SK-N-SH treated with all-trans-retinoic acid at 6 μM for 48 hours (cell line): Measurements from ENCODE around the gene TGFBR3.

Experiments
- ARNTL ChIP-seq: fragments of 450-650 bp; formaldehyde crosslinking; IDR thresholded peaks from 2 replicates; pipeline ENCODE4 v1.5.0; 2020; ENCODE audit warnings: low read depth, mild to moderate bottlenecking, moderate library complexity, borderline replicate concordance
- GLIS3 ChIP-seq: fragments of 250-450 bp; sonication (Bioruptor Pico); IDR thresholded peaks from 2 replicates; pipeline ENCODE4 v1.5.0; 2020; ENCODE audit warnings: mild to moderate bottlenecking, moderate library complexity
- RARB ChIP-seq: fragments of 250-450 bp; sonication (Bioruptor Pico); IDR thresholded peaks from 2 replicates; pipeline ENCODE4 v1.8.0; 2021; ENCODE audit warnings: mild to moderate bottlenecking, moderate library complexity
- TCF4 ChIP-seq: fragments of 250-450 bp; sonication (Bioruptor Pico); IDR thresholded peaks from 2 replicates; pipeline ENCODE4 v1.8.0; 2021; ENCODE audit warnings: mild to moderate bottlenecking, moderate library complexity, borderline replicate concordance
- ZFP3 ChIP-seq: fragments of 250-450 bp; sonication (Bioruptor Pico); IDR thresholded peaks from 2 replicates; pipeline ENCODE4 v1.5.0; 2020; ENCODE audit warnings: mild to moderate bottlenecking, moderate library complexity
- ZFP30 ChIP-seq: fragments of 450-650 bp; formaldehyde crosslinking; IDR thresholded peaks from 2 replicates; pipeline ENCODE4 v1.5.0; 2022; ENCODE audit warnings: mild to moderate bottlenecking, moderate library complexity
- TF ChIP-seq, protein P1 (sequence below): fragments of 250-450 bp; sonication (Bioruptor Pico); IDR thresholded peaks from 2 replicates; pipeline ENCODE4 v1.5.1; 2021; ENCODE audit warnings: mild to moderate bottlenecking, moderate library complexity
- TF ChIP-seq, protein P2 (sequence below): fragments of 250-450 bp; sonication (Bioruptor Pico); IDR thresholded peaks from 2 replicates; pipeline ENCODE4 v1.8.0; 2020; ENCODE audit warnings: mild to moderate bottlenecking, moderate library complexity, borderline replicate concordance
- TF ChIP-seq, protein P3 (sequence below): fragments of 250-450 bp; sonication (Bioruptor Pico); IDR thresholded peaks from 2 replicates; pipeline ENCODE4 v1.5.1; 2020; ENCODE audit warnings: low read depth, mild to moderate bottlenecking, moderate library complexity
- TF ChIP-seq, protein P4 (sequence below): fragments of 250-450 bp; sonication (Bioruptor Pico); IDR thresholded peaks from 2 replicates; pipeline ENCODE4 v1.5.0; 2020; ENCODE audit warnings: mild to moderate bottlenecking, moderate library complexity

DNA sequence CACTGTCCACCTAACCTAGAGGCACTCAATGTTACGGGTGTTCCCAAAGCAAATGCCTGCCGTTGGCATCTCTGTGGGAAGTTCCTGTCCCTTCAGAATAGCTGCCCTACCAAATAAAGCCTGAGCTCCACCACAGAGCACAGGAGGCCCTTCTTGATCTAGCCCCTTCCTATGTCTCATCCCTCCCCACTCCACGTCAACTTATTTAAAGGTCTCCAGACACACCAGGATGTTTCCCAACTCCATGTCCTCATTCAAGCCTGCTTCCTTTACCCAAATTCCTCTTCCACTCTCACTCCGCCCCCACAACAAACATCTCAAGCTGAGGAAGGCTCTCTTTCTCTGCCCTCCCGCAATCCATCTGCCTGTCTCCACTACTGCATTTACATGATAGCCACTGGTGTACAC is 87.7 kb downstream of the TGFBR3 start:
- TF ChIP-seq ZFP3 (CRISPR knock-in tag) = no peak
- TF ChIP-seq, protein P1, sequence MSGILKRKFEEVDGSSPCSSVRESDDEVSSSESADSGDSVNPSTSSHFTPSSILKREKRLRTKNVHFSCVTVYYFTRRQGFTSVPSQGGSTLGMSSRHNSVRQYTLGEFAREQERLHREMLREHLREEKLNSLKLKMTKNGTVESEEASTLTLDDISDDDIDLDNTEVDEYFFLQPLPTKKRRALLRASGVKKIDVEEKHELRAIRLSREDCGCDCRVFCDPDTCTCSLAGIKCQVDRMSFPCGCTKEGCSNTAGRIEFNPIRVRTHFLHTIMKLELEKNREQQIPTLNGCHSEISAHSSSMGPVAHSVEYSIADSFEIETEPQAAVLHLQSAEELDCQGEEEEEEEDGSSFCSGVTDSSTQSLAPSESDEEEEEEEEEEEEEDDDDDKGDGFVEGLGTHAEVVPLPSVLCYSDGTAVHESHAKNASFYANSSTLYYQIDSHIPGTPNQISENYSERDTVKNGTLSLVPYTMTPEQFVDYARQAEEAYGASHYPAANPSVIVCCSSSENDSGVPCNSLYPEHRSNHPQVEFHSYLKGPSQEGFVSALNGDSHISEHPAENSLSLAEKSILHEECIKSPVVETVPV (CRISPR knock-in tag) = no peak
- TF ChIP-seq TCF4 (CRISPR knock-in tag) = no peak
- no peak for TF ChIP-seq GLIS3 (CRISPR knock-in tag)
- TF ChIP-seq RARB (CRISPR knock-in tag) = no peak
- TF ChIP-seq ARNTL = no peak
- TF ChIP-seq, protein P2, sequence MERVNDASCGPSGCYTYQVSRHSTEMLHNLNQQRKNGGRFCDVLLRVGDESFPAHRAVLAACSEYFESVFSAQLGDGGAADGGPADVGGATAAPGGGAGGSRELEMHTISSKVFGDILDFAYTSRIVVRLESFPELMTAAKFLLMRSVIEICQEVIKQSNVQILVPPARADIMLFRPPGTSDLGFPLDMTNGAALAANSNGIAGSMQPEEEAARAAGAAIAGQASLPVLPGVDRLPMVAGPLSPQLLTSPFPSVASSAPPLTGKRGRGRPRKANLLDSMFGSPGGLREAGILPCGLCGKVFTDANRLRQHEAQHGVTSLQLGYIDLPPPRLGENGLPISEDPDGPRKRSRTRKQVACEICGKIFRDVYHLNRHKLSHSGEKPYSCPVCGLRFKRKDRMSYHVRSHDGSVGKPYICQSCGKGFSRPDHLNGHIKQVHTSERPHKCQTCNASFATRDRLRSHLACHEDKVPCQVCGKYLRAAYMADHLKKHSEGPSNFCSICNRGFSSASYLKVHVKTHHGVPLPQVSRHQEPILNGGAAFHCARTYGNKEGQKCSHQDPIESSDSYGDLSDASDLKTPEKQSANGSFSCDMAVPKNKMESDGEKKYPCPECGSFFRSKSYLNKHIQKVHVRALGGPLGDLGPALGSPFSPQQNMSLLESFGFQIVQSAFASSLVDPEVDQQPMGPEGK (CRISPR knock-in tag) = no peak
- TF ChIP-seq, protein P3, sequence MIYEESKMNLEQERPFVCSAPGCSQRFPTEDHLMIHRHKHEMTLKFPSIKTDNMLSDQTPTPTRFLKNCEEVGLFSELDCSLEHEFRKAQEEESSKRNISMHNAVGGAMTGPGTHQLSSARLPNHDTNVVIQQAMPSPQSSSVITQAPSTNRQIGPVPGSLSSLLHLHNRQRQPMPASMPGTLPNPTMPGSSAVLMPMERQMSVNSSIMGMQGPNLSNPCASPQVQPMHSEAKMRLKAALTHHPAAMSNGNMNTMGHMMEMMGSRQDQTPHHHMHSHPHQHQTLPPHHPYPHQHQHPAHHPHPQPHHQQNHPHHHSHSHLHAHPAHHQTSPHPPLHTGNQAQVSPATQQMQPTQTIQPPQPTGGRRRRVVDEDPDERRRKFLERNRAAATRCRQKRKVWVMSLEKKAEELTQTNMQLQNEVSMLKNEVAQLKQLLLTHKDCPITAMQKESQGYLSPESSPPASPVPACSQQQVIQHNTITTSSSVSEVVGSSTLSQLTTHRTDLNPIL (CRISPR knock-in tag) = no peak
- TF ChIP-seq, protein P4, sequence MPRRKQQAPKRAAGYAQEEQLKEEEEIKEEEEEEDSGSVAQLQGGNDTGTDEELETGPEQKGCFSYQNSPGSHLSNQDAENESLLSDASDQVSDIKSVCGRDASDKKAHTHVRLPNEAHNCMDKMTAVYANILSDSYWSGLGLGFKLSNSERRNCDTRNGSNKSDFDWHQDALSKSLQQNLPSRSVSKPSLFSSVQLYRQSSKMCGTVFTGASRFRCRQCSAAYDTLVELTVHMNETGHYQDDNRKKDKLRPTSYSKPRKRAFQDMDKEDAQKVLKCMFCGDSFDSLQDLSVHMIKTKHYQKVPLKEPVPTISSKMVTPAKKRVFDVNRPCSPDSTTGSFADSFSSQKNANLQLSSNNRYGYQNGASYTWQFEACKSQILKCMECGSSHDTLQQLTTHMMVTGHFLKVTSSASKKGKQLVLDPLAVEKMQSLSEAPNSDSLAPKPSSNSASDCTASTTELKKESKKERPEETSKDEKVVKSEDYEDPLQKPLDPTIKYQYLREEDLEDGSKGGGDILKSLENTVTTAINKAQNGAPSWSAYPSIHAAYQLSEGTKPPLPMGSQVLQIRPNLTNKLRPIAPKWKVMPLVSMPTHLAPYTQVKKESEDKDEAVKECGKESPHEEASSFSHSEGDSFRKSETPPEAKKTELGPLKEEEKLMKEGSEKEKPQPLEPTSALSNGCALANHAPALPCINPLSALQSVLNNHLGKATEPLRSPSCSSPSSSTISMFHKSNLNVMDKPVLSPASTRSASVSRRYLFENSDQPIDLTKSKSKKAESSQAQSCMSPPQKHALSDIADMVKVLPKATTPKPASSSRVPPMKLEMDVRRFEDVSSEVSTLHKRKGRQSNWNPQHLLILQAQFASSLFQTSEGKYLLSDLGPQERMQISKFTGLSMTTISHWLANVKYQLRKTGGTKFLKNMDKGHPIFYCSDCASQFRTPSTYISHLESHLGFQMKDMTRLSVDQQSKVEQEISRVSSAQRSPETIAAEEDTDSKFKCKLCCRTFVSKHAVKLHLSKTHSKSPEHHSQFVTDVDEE = no peak
- TF ChIP-seq ZFP30 (CRISPR knock-in tag) = no peak
